Upper lobe of left lung (tissue), 6 donors: ENCODE results near the gene TTC23L. TPM values are rescaled to one million over a fixed set of nuclear protein-coding genes. Genes with fewer than 3 reads are reported as not detected.
A peak's percentile ranks its signal among the peaks of the same experiment; 100 is the strongest.

Experiments
- ATAC-seq, 2 donors: fragments of 200-7000 bp; cut with Tn5 transposase; one replicate each; pipeline ENCODE4 v1.9.1; 2022; ENCODE audit warnings: mild to moderate bottlenecking in 2 of 2, moderate library complexity in 2 of 2; ENCODE audit not compliant: low FRiP score in 2 of 2
- DNase-seq, 2 donors: peaks; one replicate each; pipeline ENCODE4 v3.0.0-alpha.2; 2019 to 2020
- H3K27ac ChIP-seq, 4 donors: fragments of 200-600 bp; sonication (generic); one replicate each; pipeline ENCODE4 v1.5.1; 2016 to 2019
- H3K27me3 ChIP-seq, 4 donors: fragments of 200-600 bp; sonication (generic); one replicate each; pipeline ENCODE4 v1.5.1; 2017 to 2019
- H3K36me3 ChIP-seq, 4 donors: fragments of 200-600 bp; sonication (generic); one replicate each; pipeline ENCODE4 v1.5.1; 2016 to 2019
- H3K4me1 ChIP-seq, 4 donors: fragments of 200-600 bp; sonication (generic); one replicate each; pipeline ENCODE4 v1.5.1; 2018 to 2019
- H3K4me3 ChIP-seq, 4 donors: fragments of 200-600 bp; sonication (generic); one replicate each; pipeline ENCODE4 v1.5.1; 2017 to 2019; ENCODE audit warnings: mild to moderate bottlenecking in 2 of 4, moderate library complexity in 1 of 4
- H3K9me3 ChIP-seq, 4 donors: fragments of 200-600 bp; sonication (generic); one replicate each; pipeline ENCODE4 v1.5.1; 2018 to 2019
- CTCF ChIP-seq, 6 experiments: fragments of 450-650 bp in 4 of 6; fragments of 200-600 bp in 2 of 6; sonication (generic) in 2 of 6; IDR thresholded peaks; one replicate each; pipeline ENCODE4 v1.5.1; 2016 to 2019; ENCODE audit warnings: antibody characterized with exemption in 6 of 6
- EP300 ChIP-seq, 4 donors: sonication (generic); formaldehyde crosslinking; IDR thresholded peaks; one replicate each; pipeline ENCODE4 v1.5.1; 2017; ENCODE audit warnings: antibody characterized with exemption in 4 of 4, control low read depth in 2 of 4
- POLR2A ChIP-seq, 4 donors: fragments of 450-650 bp; IDR thresholded peaks; one replicate each; pipeline ENCODE4 v1.5.1; 2016 to 2017; ENCODE audit warnings: antibody characterized with exemption in 4 of 4, mild to moderate bottlenecking in 2 of 4
- POLR2AphosphoS5 ChIP-seq, 2 donors: sonication (generic); formaldehyde crosslinking; IDR thresholded peaks; one replicate each; pipeline ENCODE4 v1.5.1; 2017; ENCODE audit warnings: antibody characterized with exemption in 2 of 2
- WGBS, 2 donors: methylation state at CpG; one replicate each; pipeline ENCODE4 v1.1.5; 2017 to 2018; 5-methylcytosine and 5-hydroxymethylcytosine counted together
- total RNA-seq, 6 donors: library from RNA; depleted of rRNA in 4 of 6; stranded (reverse); fragments of >200 nt in 4 of 6; gene quantifications; one replicate each; pipeline versions ENCODE4 v1.1.0 to v1.2.1, GENCODE V29; 2016 to 2021
- donor health status: DM: no; HTN: no; CAD: no; lungs with moderate emphysema.
- donor health status: DM: no; HTN: yes; CAD: no; lungs with severe emphysema.

The TTC23L gene
- total RNA-seq, 6 donors from 2014 or later: 0.11 to 4.7 (median 1.0) TPM; not detected in 1

- H3K4me3 ChIP-seq: no peak overlapping the region
- no peak for DNase-seq
- 90 to 95% methylated on average over 1 of the region's 1 CpG for WGBS, 2 donors
- no peak overlapping the region for H3K27ac ChIP-seq
- no peak for ATAC-seq
- TF ChIP-seq CTCF (IDR thresholded peaks at IDR 0.05): no peak
- no peak for TF ChIP-seq POLR2A (IDR thresholded peaks at IDR 0.05)
- no peak for TF ChIP-seq POLR2AphosphoS5 (IDR thresholded peaks at IDR 0.05)
- TF ChIP-seq EP300 (IDR thresholded peaks at IDR 0.05): no peak
- H3K27me3 ChIP-seq: no peaks in the 10 kb centered on the region
- H3K36me3 ChIP-seq: no peaks in the 10 kb centered on the region
- no peaks in the 10 kb centered on the region for H3K9me3 ChIP-seq
- peaks cover 0 to 14% (median 8%) of the 10 kb centered on the region in 4 donors for H3K4me1 ChIP-seq
These were observed 18.9 kb downstream of the TTC23L start for GRCh38 chr5:34857894-34858293.

DNA sequence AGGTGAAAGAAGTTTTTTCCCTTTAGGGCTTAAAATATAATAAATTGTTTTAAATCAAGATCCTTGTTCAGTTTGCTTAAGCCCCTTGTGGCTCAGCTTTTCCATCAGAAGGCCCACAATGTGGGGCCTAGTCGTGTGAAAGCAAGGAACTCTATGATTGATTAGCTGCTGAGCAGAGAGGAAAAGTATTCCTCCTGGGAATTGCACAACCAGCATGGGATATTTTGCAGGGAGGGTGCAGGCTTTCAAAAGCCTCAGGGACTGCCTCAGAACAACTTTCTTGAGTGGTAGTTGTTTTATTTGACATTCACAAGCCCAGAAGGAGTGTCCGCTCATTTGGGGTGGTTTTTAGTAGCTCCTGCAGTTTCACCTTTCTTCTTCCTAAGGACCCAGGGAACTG, 19.8 kb downstream of the TTC23L start:
- H3K36me3 ChIP-seq: no peaks in the 10 kb centered on the region
- ATAC-seq: peak in 1 of 2 donors; percentile 17
- TF ChIP-seq POLR2A (IDR thresholded peaks at IDR 0.05) (no peak), POLR2AphosphoS5 (IDR thresholded peaks at IDR 0.05) (no peak), CTCF (IDR thresholded peaks at IDR 0.05) (no peak), EP300 (IDR thresholded peaks at IDR 0.05) (no peak)
- 33 to 40% methylated on average over 2 of the region's 2 CpGs for WGBS, 2 donors
- no peak overlapping the region for H3K27ac ChIP-seq
- H3K27me3 ChIP-seq: no peaks in the 10 kb centered on the region
- no peak for DNase-seq
- H3K4me3 ChIP-seq: no peak overlapping the region
- H3K4me1 ChIP-seq: peaks cover 0 to 14% (median 8%) of the 10 kb centered on the region in 4 donors
- no peaks in the 10 kb centered on the region for H3K9me3 ChIP-seq

DNA sequence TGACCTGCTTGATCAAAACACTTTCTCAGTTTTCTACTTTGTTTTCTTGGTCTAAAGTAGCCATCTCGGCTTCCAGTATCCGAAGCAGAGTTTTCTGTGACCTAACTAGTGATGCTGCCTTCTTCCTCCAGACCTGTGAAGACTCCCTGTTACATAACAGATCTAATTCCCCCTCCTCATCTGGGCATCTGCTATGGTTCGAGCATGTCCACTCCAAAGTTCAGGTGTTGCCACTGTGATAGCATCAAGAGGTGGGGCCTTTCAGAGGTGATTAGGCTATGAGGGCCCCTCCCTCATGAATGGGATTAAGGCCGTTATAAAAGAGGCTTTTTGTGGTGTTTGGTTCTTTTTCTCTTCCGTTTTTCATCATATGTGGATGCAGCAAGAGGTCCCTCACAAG, 20.3 kb downstream of the TTC23L start:
- no peak overlapping the region for H3K4me3 ChIP-seq
- TF ChIP-seq EP300 (IDR thresholded peaks at IDR 0.05) (no peak), CTCF (IDR thresholded peaks at IDR 0.05) (no peak), POLR2AphosphoS5 (IDR thresholded peaks at IDR 0.05) (no peak), POLR2A (IDR thresholded peaks at IDR 0.05) (no peak)
- no peaks in the 10 kb centered on the region for H3K9me3 ChIP-seq
- 72 to 76% methylated on average over 5 of the region's 5 CpGs for WGBS, 2 donors
- no peaks in the 10 kb centered on the region for H3K27me3 ChIP-seq
- no peak overlapping the region for H3K27ac ChIP-seq
- ATAC-seq (no peak), DNase-seq (no peak)
- H3K36me3 ChIP-seq: no peaks in the 10 kb centered on the region
- peaks cover 0 to 14% (median 10%) of the 10 kb centered on the region in 4 donors for H3K4me1 ChIP-seq

- no peak overlapping the region for H3K4me3 ChIP-seq
- H3K9me3 ChIP-seq: no peaks in the 10 kb centered on the region
- no peak for TF ChIP-seq EP300 (IDR thresholded peaks at IDR 0.05)
- no peak for TF ChIP-seq CTCF (IDR thresholded peaks at IDR 0.05)
- no peak for TF ChIP-seq POLR2AphosphoS5 (IDR thresholded peaks at IDR 0.05)
- no peak for TF ChIP-seq POLR2A (IDR thresholded peaks at IDR 0.05)
- peaks cover 0 to 6% (median 4%) of the 10 kb centered on the region in 4 donors for H3K4me1 ChIP-seq
- DNase-seq (no peak), ATAC-seq (no peak)
- H3K36me3 ChIP-seq: no peaks in the 10 kb centered on the region
- 35 to 63% methylated on average over 3 of the region's 3 CpGs for WGBS, 2 donors
- no peaks in the 10 kb centered on the region for H3K27me3 ChIP-seq
- H3K27ac ChIP-seq: no peak overlapping the region
These were observed 25.0 kb downstream of the TTC23L start for GRCh38 chr5:34863946-34864345.

- no peaks in the 10 kb centered on the region for H3K36me3 ChIP-seq
- WGBS, 2 donors: 89 to 98% methylated on average over 2 of the region's 2 CpGs
- no peak overlapping the region for H3K27ac ChIP-seq
These were observed 26.1 kb downstream of the TTC23L start for GRCh38 chr5:34865091-34865490.

More at GRCh38 chr5:34865091-34865490, 26.1 kb downstream of the TTC23L start:
- Histone ChIP-seq H3K27me3 (no peaks in the 10 kb centered on the region), H3K9me3 (no peaks in the 10 kb centered on the region), H3K4me3 (no peak overlapping the region), H3K4me1 (peaks cover 0 to 3% (median 0%) of the 10 kb centered on the region in 4 donors)
- ATAC-seq: no peak
- TF ChIP-seq CTCF (IDR thresholded peaks at IDR 0.05) (no peak), POLR2AphosphoS5 (IDR thresholded peaks at IDR 0.05) (no peak), EP300 (IDR thresholded peaks at IDR 0.05) (no peak), POLR2A (IDR thresholded peaks at IDR 0.05) (no peak)
- DNase-seq: no peak
